SW 1271 (cell line): ENCODE data around the gene AVEN.
"Not testable (repeated sequence)": the region's sequence is repeated elsewhere in the genome, so short reads cannot be mapped to it uniquely, and the experiment has no call there.

Source experiments
- DNase-seq, 2 experiments: peaks; one replicate each; lab custom pipeline; 2025; lab: John Stamatoyannopoulos, UW

Gene AVEN

GRCh38 chr15:34038871-34039789, at the start of gene AVEN:
Gene AVEN, minus strand, starts transcription at chr15:34039204. Its CDS starts 158 bp downstream, at chr15:34039046.
- DNase-seq = no peak

GRCh38 chr15:34085746-34086145, 46.7 kb upstream of the AVEN start:
- DNase-seq = no peak

GRCh38 chr15:34084086-34084485, 45.1 kb upstream of the AVEN start:
- DNase-seq = no peak

- DNase-seq = no peak
These were observed 40.9 kb upstream of the AVEN start for GRCh38 chr15:34079904-34080303.

GRCh38 chr15:34078900-34079299, 39.9 kb upstream of the AVEN start:
- no peak for DNase-seq

- no peak for DNase-seq
These were observed 37.8 kb upstream of the AVEN start for GRCh38 chr15:34076785-34077184.

GRCh38 chr15:34070003-34070402, 31.0 kb upstream of the AVEN start:
- DNase-seq = no peak

- no peak for DNase-seq
These were observed 26.9 kb upstream of the AVEN start for GRCh38 chr15:34065941-34066340.

- no peak for DNase-seq
These were observed 26.3 kb upstream of the AVEN start for GRCh38 chr15:34065261-34065660.

- DNase-seq = no peak
These were observed 25.4 kb upstream of the AVEN start for GRCh38 chr15:34064438-34064837.

- no peak for DNase-seq
These were observed 20.9 kb upstream of the AVEN start for GRCh38 chr15:34059946-34060345.

- DNase-seq = no peak
These were observed 20.5 kb upstream of the AVEN start for GRCh38 chr15:34059476-34059875.

- DNase-seq = no peak
These were observed 17.9 kb upstream of the AVEN start for GRCh38 chr15:34056911-34057310.

- DNase-seq = peak in 1 of 2 experiments; percentile 20
These were observed 17.0 kb upstream of the AVEN start for GRCh38 chr15:34055868-34056595.

- DNase-seq = no peak
These were observed 15.2 kb upstream of the AVEN start for GRCh38 chr15:34054081-34054707.

- DNase-seq = not testable (repeated sequence)
These were observed 11.4 kb upstream of the AVEN start for GRCh38 chr15:34050385-34050784.

- no peak for DNase-seq
These were observed 10.1 kb upstream of the AVEN start for GRCh38 chr15:34049112-34049511.

- no peak for DNase-seq
These were observed 9.1 kb upstream of the AVEN start for GRCh38 chr15:34047893-34048775.

- no peak for DNase-seq
These were observed 7.6 kb upstream of the AVEN start for GRCh38 chr15:34046471-34047145.

- DNase-seq = no peak
These were observed 4.8 kb upstream of the AVEN start for GRCh38 chr15:34043813-34044212.

GRCh38 chr15:34043391-34043790, 4.4 kb upstream of the AVEN start:
- DNase-seq = no peak
